ENCODE data around the gene CD99.
"Not testable (repeated sequence)": the region's sequence is repeated elsewhere in the genome, so short reads cannot be mapped to it uniquely, and the experiment has no call there.

CD99 gene

GRCh38 chrX:2773166-2774055 is 82.3 kb downstream of the CD99 start:
- not testable (repeated sequence) for DNase-seq (ENCODE audit: low read depth)

- no peak for DNase-seq (ENCODE audit: low read depth)
These were observed 83.0 kb downstream of the CD99 start for GRCh38 chrX:2774057-2774456.

GRCh38 chrX:2774776-2775175 is 83.7 kb downstream of the CD99 start:
- DNase-seq (ENCODE audit: low read depth) = no peak

DNA sequence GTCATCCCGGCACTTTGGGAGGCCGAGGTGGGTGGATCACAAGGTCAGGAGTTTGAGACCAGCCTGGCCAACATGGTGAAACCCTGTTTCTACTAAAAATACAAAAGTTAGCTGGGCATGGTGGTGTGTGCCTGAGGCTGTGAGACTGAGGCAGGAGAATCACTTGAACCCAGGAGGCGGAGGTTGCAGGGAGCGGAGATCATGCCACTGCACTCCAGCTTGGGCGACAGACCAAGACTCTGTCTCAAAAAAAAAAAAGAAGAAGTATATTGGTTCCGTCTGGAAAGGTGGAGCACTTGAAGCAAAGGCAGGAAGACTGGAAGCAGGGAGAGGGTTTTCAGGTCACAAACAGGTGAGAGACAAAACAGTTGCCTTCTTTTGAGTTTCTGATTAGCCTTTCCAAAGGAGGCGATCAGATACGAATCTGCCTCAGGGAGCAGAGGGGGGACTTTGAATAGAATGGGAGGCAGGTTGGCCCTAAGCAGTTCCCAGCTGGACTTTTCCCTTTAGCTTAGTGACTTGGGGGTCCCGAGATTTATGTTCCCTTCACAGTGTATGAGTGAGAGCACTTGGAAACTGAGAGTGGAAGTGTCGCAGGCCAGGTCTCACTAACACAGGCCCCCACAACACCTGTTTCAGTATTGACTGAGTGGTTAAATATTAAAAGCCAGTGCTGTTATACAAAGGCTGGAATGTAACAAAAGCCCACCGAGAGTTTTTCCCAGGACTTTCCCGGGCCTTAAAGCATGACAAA is 89.6 kb downstream of the CD99 start:
- not testable (repeated sequence) for DNase-seq (ENCODE audit: low read depth)

GRCh38 chrX:2781226-2781571 is 90.1 kb downstream of the CD99 start:
- DNase-seq (ENCODE audit: low read depth) = no peak

DNA sequence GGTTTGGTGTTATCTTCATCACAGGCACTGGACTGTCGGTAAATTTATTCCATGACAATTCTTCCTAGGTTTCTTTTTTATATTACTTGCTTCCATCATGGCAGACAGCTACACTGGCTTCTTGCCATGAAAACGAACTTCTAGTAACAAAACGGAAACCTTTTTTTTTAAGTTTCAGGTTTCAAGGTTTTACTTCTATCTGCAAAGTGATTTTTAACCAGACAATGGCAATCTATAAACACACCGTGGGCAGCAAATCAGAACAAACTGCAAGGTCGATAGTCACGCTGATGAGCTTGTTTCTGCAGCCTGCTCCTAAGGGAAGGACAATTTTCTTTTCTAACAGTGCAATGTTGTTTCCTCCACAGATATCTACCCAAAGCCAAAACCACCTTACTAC is 90.6 kb downstream of the CD99 start:
- no peak for DNase-seq (ENCODE audit: low read depth)

GRCh38 chrX:2782171-2782570 is 91.1 kb downstream of the CD99 start:
- DNase-seq (ENCODE audit: low read depth) = no peak

- no peak for DNase-seq (ENCODE audit: low read depth)
These were observed 91.7 kb downstream of the CD99 start for GRCh38 chrX:2782778-2783177.

DNA sequence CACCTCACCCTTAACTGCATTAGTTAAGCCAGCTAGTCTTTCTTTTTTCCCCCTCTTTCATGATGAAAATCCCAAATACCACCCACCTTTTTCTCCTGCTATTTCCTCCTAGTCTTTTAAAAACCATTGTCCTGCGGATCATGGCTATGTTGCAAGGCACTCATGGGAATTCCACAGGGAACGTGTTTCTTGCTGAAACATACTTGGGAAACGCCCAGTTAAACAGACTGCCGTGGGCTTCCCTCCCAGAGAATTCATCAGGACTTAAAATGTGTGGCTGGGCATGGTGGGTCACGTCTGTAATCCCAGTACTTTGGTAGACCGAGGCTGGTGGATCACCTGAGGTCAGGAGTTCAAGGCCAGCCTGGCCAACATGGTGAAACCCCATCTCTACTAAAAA is 92.9 kb downstream of the CD99 start:
- no peak for DNase-seq (ENCODE audit: low read depth)

DNA sequence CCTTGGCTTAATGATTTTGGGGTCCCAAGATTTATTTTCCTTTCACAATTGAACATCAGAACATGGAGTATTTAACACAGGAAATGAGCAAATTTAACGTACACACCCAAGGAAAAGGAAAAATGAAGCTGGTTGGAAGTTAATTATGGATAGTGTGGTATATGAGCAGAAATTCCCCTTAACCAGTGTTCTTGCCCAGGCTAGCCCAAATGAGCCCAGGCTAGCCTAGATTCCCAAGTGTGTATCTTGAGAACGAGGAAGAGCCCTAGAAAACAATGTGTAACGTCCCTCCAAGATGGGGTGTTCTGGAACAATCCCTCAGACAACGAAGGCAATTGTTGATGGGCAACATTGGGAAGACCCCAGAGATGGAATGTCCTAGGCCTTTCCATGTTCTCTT is 94.4 kb downstream of the CD99 start:
- no peak for DNase-seq (ENCODE audit: low read depth)

- DNase-seq (ENCODE audit: low read depth) = no peak
These were observed 97.9 kb downstream of the CD99 start for GRCh38 chrX:2788980-2789379.

DNA sequence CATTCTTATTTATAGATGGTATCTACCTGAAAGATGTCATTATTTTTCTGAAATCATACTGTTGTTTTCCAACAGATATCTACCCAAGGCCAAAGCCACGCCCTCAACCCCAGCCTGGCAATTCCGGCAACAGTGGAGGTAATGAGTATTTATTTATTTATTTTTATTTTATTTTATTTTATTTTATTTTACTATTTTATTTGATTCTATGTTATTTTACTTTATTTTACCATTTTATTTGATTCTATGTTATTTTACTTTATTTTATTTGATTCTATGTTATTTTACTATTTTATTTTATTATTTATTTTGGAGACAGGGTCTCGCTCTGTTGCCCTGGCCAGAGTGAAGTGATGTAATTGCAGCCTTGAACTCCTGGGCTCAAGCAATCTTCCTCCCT is 98.5 kb downstream of the CD99 start:
- DNase-seq (ENCODE audit: low read depth) = no peak

Data from T-helper 22 cell (primary cell).